Measurements from ENCODE around the gene SCN1B.
A peak's percentile ranks its signal among the peaks of the same experiment; 100 is the strongest.

DNA sequence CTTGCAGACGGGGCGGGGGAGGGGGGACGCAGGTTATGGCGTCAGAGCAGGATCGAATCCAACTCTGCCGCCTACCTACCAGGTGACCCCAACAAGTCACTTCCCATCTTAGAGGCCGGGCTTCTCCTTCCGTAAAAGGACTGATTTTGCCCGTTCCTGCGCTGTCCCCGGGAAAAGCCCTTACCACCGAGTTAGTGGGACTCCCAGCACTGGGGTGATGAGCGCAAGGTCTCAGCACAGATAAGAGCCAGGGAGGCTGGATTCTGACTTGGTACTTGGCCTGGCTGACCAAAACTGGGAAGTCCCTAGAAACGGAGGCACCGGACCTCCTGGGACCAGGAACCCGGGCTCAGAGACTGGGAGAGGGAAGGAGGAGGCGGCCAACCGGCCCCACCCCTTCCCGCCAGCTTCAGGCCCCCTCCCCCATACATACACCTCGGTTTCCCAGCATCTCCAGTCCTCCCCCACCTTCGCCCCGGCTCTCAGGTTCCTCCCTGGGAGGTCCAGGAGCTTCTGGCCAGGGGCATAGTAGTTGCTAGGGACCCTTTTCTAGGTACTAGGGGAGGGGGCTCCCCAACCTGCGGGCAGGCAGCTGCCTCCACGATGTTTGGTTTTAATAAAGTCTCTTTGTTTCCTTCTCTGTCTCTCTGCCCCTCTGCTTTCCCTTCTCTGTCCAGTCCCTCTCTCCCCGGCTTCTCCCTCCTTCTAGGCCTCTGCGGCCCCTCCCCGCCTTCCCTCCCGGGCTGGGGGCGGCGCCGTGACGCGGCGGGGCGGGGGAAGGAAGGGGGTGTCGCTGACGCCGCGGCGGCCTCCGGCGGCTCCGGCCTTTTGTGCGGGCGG lies 30.6 kb upstream of the SCN1B start, which contains the start of gene GRAMD1A:
- TF ChIP-seq POLR2A (IDR thresholded peaks at IDR 0.05), result peak; percentile 88
- TF ChIP-seq, protein P1, sequence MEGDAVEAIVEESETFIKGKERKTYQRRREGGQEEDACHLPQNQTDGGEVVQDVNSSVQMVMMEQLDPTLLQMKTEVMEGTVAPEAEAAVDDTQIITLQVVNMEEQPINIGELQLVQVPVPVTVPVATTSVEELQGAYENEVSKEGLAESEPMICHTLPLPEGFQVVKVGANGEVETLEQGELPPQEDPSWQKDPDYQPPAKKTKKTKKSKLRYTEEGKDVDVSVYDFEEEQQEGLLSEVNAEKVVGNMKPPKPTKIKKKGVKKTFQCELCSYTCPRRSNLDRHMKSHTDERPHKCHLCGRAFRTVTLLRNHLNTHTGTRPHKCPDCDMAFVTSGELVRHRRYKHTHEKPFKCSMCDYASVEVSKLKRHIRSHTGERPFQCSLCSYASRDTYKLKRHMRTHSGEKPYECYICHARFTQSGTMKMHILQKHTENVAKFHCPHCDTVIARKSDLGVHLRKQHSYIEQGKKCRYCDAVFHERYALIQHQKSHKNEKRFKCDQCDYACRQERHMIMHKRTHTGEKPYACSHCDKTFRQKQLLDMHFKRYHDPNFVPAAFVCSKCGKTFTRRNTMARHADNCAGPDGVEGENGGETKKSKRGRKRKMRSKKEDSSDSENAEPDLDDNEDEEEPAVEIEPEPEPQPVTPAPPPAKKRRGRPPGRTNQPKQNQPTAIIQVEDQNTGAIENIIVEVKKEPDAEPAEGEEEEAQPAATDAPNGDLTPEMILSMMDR (IDR thresholded peaks at IDR 0.05), result no peak

Data from transverse colon (tissue), 3 donors.